DMS153 treated with DMSO at 0.1 percent for 48 hours (cell line): ENCODE data around the gene CTSS.
"Not testable (repeated sequence)": the region's sequence is repeated elsewhere in the genome, so short reads cannot be mapped to it uniquely, and the experiment has no call there.

Experiments
- DNase-seq: peaks from one replicate; lab custom pipeline; 2025; ENCODE audit not compliant: unreplicated experiment; lab: John Stamatoyannopoulos, UW

The CTSS gene

DNA sequence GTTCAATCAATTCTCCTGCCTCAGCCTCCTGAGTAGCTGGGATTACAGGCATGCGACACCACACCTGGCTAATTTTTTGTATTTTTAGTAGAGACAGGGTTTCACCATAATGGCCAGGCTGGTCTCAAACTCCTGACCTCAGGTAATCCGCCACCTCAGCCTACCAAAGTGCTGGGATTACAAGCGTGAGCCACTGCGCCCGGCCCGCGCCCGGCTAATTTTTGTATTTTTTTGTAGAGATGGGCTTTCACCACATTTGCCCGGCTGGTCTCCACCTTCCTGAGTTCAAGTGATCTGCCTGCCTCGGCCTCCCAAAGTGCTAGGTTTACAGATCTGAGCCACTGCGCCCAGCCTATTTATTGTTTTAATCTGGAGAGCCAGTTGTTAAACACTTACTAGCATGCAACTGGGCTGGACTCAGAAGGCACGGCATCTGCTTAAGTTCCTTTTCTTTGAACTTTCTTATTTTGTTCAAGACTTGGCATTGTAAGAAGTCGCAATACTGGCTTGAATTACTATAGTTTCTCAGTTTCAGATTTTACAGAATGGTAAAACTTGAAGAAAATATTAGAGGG, 10.4 kb upstream of the CTSS start:
- DNase-seq, result not testable (repeated sequence)

- no peak for DNase-seq
These were observed 9.7 kb upstream of the CTSS start for GRCh38 chr1:150775276-150775675.

- DNase-seq, result no peak
These were observed 6.7 kb upstream of the CTSS start for GRCh38 chr1:150772326-150772725.

DNA sequence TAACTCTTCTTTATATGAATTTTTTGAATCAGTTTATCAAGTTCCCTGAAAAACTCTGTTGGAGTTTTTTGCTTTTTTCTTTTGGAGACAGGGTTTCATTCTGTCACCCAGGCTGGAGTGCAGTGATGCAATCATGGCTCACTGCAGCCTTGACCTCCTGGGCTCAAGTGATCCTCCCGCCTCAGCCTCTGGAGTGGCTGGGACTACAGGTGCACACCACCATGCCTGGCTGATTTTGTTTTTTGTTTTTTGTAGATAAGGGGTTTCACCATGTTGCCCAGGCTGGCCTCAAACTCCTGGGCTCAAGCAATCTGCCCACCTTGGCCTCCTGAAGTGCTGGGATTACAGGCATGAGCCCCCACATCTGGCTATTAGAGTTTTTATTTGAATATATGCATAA, 2.1 kb upstream of the CTSS start:
- not testable (repeated sequence) for DNase-seq

GRCh38 chr1:150765977-150766301, 361 bp upstream of the CTSS start:
- DNase-seq, result not testable (repeated sequence)

DNA sequence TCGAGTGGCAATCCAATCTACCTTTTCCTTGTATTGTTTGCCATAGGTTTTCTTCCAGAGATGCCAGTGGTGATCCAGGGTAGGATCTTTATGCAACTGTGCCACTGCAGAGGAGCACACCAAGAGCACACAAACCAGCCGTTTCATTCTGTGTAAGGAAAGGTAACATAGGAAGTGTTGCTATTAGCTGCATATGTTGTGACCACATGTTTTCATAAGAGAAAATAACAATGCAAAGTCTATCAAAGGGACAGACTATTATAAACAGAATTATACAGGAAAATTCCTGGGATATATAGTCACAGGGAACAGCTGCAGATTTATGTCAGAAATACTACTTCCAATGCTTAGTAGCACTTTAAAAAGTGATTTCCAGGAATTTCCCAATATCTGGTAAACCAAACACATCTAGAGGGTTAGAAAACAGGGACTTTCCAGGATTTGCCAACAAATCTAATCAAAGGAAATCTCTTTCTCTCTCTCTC, 919 bp downstream of the CTSS start:
- DNase-seq, result no peak

DNA sequence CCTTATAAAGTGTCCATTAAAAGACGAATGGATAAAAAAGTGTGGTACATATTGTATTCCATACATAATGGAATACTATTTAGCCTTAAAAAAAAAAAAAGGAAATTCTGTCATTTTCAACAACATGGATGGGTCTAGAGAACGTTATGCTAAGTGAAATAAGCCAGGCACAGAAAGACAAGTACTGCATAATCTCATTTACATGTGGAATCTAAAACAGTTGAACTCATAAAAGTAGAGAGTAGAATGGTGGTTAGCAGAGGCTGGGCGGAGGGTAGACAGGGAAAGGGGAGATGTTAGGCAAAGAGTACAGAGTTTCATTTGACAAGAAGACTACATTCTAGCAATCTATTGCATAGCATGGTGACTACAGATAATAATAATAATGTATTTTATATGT, 2.6 kb downstream of the CTSS start:
- no peak for DNase-seq

DNA sequence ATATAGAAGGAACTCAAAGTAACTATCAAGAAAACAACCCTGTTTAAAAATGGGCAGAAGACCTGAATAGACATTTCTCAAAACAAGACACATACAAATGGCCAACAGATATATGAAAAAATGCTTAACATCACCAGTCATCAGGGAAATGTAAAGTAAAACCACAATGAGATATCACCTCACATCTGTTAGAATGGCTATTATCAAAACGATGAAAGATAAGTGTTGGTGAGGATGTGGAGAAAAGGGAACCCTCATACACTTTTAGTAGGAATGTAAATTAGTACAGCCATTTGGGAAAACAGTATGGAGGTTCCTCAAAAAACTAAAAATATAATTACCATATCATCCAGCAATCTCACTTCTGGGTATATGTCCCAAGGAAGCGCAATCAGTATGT, 3.0 kb downstream of the CTSS start:
- no peak for DNase-seq

DNA sequence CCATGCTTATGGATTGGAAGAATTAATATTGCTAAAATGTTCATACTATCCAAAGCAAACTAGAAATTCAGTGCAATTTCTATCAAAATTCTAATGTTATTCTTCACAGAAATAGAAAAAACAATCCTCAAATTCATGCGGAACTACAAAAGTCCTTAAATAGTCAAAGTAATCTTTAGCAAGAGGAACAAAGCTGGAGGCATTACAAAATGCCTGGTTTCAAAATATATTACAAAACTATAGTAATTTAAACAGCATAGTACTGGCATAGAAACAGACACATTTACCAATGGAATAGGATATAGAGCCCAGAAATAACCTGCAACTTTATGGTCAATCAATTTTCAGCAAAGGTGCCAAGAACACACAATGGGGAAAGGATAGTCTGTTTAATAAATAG, 3.8 kb downstream of the CTSS start:
- DNase-seq, result no peak

DNA sequence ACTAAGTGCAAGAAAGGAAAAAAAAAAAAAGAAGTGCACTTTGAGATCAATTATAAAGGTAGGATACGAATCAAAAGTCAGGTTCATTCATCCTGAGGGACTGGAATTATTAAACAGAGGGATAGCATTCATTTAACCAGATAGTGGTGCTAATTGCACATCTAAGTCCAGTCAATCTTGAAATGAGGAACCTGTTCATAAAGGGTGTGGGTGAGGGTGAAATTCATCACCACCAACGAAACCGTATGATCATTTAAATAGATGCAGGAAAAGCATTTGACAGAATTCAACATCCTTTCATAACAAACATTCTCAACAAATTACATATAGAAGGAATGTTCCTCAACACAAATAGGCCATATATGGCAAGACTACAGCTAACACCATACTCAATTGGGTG, 5.6 kb downstream of the CTSS start:
- DNase-seq, result no peak

- no peak for DNase-seq
These were observed 12.2 kb downstream of the CTSS start for GRCh38 chr1:150753416-150753815.

GRCh38 chr1:150751443-150751842, 14.1 kb downstream of the CTSS start:
- DNase-seq, result no peak

DNA sequence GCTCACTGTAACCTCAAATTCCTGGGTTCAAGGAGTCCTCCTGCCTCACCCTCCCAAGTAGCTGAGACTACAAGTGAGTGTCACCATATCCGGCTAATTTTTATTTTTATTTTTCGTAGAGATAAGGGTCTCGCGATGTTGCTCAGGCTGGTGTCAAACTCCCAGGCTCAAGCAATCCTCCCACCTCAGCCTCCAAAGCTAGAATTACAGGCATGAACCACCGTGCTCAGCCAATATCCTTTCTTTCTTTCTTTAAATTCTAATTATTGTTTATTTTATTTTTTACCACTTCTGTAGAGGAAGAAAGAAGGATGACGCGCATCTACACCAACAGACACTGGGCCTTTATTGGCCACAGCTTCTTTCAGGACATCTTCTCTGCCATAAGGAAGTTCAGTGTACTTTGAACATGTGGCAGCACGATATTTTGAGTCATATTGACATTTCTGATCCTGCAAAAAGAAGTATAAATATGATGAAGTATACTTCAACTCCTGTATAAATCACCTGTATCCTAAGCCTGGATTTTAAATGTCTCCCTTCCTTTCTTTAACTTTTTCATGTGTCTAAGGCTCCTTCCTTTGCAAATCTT, 15.8 kb downstream of the CTSS start:
- DNase-seq, result no peak

DNA sequence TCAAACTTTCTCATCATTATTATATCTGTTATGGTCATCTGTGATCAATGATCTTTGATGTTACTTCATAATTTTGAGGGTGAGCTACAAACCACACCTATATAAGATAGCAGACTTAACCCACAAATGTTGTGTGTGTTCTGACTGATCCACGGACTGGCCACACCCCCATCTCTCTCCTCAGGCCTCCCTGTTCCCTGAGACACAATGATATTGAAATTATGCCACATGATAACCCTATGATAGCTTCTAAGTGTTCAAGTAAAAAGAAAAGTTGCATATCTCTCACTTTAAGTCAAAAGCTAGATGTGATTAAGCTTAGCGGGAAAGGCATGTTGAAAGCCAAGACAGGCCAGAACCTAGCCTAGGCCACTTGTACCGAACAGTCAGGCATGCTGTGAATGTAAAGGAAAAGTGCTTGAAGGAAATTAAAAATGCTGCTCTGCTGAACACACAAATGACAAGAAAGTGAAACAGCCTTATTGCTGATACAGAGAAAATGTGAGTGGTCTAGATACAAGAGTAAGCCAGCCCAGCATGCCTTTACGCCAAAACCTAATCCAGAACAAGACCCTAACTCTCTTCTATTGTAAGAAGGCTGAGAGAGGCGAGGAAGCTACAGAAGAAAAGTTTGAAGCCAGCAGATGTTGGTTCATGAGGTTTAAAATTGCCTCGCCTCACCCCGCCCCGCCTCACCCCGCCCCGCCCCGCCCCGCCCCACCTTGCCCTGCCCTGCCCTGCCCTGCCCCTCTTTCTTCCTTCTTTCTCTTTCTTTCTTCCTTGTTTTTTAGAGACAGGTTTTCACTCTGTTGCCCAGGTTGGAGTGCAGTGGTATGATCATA, 16.5 kb downstream of the CTSS start:
- DNase-seq, result no peak

- no peak for DNase-seq
These were observed 35.4 kb downstream of the CTSS start for GRCh38 chr1:150730130-150730721.

- DNase-seq, result no peak
These were observed 41.2 kb downstream of the CTSS start for GRCh38 chr1:150724336-150724735.

- DNase-seq, result no peak
These were observed 44.9 kb downstream of the CTSS start, which contains the start of gene HORMAD1 for GRCh38 chr1:150720703-150721102. TSS of gene HORMAD1 (minus strand) at chr1:150720895. CDS start at chr1:150719505, 1,390 bp downstream.

GRCh38 chr1:150720098-150720497, 45.5 kb downstream of the CTSS start:
- DNase-seq, result no peak

GRCh38 chr1:150718225-150718891, 47.2 kb downstream of the CTSS start:
- no peak for DNase-seq

DNA sequence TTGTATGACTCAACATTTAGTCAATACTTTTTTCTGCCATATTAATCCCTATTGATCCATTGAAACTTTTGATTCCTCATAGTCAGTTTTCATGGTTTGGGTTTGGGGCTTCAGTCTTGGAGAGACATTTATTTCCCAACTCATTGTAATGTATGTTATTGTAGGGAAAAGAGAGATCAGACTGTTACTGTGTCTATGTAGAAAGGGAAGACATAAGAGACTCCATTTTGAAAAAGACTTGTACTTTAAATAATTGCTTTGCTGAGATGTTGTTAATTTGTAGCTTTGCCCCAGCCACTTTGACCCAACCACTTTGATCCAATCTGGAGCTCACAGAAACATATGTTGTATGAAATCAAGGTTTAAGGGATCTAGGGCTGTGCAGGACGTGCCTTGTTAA, 56.5 kb downstream of the CTSS start:
- DNase-seq, result not testable (repeated sequence)

GRCh38 chr1:150708595-150708994, 57.0 kb downstream of the CTSS start:
- DNase-seq, result no peak
